GM21381 (cell line): ENCODE results near the gene GPN1.
"Not testable (repeated sequence)": the region's sequence is repeated elsewhere in the genome, so short reads cannot be mapped to it uniquely, and the experiment has no call there.

Source experiments
- ATAC-seq: cut with Tn5 transposase; IDR thresholded peaks from one replicate; pipeline ENCODE4 v1.9.1; 2021; ENCODE audit warnings: mild to moderate bottlenecking, moderate library complexity; ENCODE audit not compliant: unreplicated experiment

The GPN1 gene

DNA sequence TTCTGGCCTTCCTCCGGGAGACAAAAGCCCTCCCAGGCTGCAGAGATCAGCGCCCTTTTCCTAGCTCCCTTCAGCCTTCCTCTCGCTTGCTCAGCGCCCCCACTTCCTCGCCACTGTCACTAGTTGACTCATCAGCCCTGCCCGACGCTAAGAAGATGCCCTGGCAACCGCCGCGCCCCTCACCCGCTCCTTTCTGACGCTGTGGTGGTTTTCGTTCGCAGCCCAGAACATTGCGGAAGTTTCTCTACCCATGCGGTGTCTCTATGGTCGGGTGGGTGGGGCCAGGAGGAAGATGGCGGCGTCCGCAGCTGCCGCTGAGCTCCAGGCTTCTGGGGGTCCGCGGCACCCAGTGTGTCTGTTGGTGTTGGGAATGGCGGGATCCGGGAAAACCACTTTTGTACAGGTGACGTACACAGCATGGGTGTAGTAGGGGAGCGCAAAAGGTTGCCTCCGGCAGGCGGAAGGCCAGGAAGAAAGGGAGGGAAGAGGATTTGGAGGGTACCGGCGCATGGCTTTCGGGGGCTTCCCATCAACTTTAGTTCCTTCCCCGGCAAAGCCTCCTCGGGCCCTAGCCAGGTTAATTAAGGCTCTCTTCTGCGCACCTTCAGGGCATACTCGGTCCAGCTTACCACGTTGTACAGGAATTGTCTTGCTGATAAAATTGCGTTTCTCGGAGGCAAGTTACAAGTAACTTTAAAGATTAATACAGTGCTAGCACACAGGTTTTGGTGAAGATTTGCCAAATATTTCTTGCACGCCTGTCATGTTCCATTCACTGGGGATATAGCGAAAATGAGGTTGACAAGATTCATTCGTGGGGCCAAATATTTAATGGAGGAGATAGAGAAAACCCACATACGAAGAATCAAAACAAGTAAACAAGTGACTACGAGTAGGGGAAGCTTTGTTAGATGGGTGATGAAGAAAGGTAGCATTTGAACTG, at the start of gene GPN1, which contains the start of gene CCDC121:
GPN1 (plus strand) TSS at position 284 of the 943 bp plus-strand sequence; CDS start at position 293, 9 bp downstream.
CCDC121 (minus strand) TSS at position 246 of the 943 bp plus-strand sequence. CDS start 1,213 bp downstream, outside the sequence.
- peak; percentile 97 for ATAC-seq

DNA sequence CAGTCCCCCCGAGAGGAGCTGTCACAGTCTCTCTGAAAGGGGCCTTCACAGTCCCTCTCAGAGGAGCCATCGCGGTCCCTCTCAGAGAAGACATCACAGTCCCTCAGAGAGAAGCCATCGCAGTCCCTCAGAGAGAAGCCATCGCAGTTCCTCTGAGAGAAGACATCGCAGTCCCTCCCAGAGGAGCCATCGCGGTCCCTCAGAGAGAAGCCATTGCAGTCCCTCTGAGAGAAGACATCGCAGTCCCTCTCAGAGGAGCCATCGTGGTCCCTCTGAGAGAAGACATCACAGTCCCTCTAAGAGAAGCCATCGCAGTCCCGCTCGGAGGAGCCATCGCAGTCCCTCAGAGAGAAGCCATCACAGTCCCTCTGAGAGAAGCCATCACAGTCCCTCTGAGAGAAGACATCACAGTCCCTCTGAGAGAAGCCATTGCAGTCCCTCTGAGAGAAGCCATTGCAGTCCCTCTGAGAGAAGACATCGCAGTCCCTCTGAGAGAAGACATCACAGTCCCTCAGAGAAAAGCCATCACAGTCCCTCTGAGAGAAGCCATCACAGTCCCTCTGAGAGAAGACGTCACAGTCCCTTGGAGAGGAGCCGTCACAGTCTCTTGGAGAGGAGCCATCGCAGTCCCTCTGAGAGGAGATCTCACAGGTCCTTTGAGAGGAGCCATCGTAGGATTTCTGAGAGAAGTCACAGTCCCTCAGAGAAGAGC, 47.3 kb upstream of the GPN1 start:
- no peak for ATAC-seq

DNA sequence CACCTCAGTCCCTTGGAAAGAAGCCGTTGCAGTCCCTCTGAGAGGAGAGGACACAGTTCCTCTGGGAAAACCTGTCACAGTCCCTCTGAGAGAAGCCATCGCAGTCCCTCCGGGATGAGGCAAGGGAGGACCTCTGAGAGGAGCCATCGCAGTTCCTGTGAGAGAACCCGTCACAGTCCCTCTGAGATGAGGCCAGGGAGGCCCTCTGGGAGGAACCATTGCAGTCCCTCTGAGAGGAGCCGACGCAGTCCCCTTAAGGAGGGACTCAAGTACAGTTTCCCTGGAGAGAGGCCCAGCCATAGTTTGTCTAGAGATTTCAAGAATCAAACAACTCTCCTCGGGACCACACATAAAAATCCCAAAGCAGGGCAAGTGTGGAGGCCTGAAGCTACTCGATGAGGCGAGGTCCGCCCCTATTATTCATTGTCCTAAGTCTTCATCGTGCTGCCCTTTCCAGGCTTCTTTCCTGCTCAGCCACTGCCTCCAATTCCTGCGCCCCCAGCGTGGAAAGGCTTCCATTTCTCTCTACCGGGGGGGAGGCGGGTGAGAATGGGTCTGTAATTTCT, 46.6 kb upstream of the GPN1 start:
- ATAC-seq = no peak

DNA sequence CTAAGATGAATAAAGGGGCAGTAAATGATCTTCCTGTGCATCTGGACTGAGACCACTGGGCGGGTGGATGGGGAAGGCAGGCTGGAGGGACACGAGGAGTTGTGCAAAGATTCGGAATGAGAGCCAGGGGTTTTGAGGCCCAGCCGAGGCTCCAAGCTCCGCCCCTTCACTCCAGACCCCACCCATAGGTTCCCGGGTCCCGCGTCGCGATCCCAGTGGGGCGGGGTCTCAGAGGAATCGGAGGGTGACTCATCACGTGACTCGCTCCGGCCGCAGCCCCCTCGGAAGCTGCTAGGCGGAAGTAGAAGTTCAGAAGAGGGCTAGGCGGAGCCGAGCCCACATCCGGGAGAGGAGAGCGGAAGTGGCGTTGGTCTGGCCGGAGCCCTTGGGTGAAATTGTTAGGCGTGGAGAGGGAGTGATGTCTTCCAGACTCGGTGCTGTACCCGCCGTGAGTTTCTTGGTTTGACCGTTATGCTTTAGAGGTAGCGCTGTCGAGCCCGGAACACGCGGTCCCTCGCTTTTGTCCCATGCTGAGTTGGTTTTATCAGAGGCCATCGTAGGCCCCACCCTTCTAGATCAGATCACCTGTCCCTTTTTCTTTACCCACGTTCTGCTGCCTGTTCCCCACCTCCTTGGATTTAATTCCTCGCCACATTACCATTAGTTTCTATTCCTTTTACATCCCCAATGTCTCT, 46.0 kb upstream of the GPN1 start, which contains the start of gene ZNF512:
ZNF512 (plus strand) TSS at position 348 of the 695 bp plus-strand sequence; CDS start at position 419, 71 bp downstream.
- ATAC-seq = peak; percentile 91

DNA sequence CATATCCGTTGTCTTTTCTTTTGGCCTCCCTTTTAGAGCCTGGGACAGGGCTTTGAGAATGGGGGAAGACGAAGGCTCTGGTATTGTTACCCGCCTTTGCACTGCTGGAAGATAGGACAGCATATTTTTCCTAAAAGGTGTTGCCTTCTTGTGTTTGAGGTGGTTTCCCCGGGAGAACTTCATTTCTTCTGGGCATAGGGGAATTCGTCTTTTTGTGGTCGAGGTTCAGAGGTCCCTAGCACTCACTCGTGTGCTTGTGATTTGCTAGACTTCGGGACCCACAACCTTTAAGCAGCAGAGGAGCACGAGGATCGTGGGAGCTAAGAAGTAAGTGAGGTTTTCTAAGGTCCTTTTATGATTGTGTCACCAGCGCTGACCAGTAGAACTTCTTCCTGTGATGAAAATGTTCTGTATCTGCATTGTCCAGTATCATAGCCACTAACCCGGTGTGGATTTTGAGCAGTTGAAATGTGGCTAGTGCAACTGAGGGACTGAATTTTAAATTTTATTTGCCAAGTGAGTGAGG, 45.4 kb upstream of the GPN1 start:
- ATAC-seq = no peak

DNA sequence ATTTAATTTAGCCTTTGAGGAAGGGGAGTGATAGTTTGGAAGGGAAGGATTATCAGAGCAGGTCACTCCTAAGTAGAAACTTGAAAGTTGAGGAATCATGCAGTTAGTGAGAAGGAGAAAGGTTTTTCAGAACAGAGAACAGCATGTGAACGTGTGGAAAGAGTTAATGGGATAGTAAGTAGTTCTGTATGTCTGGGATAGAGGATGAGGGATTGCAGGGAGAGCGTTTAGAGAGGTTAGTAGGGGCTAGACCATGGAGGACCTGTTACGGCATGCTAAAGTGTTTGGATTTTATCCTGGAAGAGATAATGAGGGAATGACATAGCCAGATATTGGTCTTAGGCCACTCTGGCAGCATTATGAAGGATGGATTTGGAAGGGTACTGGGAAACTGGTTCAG, 44.3 kb upstream of the GPN1 start:
- ATAC-seq = no peak

DNA sequence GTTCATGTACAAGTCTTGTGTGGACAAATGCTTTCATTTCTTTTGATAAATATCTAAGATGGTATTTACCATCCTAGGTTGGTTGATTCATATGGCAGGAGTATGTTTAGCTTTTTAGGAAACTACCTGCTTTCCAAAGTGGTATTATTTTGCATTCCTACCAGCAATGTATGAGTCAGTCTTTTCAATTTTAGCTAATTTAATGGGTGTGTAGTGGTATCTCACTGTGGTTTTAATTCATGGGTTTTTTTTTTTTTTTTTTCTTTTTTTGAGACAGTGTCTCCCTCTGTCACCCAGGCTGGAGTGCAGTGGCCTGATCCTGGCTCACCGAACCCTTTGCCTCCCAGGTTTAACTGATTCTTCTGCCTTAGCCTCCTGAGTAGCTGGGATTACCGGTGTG, 41.8 kb upstream of the GPN1 start:
- ATAC-seq = no peak

DNA sequence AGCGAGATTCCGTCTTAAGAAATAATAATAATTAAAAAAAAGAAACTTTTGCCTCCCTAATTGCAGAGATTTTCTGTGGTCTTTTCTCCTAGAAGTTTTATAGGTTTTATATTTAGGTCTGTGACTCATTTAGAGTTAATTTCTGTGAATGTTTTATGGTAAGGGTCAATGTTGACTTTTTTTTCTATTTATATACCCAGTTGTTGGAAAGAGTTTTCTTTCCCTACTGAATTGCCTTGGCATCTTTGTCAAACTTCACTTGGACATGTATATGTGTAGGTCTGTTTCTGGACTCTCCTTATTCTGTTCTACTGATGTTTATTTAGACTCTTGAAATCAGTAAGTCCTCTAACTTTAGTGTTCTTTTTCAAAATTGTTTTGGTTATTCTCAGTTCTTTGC, 40.5 kb upstream of the GPN1 start:
- no peak for ATAC-seq

DNA sequence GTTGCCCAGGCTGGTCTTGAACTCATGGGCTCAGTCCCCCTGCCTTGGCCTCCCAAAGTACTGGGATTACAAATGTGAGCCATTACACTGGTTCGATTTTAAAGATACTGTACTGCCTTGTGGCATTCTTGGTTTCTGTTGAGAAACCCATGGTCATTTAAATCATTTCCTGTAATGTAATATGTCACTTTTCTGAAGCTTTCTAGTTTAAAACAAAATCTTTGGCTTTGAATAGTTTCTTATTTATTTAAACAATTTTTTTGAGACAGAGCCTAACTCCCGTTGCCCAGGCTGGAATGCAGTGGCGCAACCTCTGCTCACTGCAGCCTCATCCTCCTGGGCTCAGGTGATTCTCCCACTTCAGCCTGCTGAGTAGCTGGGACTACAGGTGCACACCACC, 37.1 kb upstream of the GPN1 start:
- ATAC-seq = no peak

DNA sequence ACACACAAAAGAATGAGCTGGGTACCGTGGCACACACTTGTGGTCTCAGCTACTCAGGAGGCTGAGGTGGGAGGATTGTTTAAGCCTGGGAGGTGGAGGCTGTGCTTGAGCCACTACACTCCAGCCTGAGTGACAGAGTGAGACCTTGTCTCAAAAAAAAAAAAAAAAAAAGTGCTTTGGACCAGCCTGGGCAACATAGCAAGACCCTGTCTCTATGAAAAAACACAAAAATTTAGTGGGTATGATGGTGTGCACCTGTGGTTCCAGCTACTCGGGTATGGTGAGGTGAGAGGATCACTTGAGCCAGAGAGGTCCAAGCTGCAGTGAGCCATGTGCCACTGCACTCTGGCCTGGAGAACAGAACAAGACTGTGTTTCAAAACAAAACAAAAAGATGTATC, 35.6 kb upstream of the GPN1 start:
- ATAC-seq = no peak

DNA sequence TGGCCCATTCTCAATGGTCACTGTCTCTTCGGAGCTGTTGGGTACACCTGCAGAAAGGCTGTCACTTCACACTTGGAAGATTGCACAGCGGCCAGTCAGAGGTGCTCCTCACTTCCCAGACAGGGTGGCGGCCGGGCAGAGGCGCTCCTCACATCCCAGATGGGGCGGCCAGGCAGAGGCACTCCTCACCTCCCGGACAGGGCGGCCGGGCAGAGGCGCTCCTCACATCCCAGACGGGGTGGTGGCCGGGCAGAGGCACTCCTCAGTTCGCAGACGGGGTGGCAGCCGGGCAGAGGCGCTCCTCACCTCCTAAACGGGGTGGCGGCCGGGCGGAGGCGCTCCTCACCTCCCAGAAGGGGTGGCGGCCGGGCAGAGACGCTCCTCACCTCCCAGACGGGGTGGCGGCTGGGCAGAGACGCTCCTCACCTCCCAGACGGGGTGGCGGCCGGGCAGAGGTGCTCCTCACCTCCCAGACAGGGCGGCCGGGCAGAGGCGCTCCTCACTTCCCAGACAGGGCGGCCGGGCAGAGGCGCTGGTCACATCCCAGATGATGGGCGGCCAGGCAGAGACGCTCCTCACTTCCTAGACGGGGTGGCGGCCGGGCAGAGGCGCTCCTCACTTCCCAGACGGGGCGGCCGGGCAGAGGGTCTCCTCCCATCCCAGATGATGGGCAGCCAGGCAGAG, 34.7 kb upstream of the GPN1 start:
- not testable (repeated sequence) for ATAC-seq

DNA sequence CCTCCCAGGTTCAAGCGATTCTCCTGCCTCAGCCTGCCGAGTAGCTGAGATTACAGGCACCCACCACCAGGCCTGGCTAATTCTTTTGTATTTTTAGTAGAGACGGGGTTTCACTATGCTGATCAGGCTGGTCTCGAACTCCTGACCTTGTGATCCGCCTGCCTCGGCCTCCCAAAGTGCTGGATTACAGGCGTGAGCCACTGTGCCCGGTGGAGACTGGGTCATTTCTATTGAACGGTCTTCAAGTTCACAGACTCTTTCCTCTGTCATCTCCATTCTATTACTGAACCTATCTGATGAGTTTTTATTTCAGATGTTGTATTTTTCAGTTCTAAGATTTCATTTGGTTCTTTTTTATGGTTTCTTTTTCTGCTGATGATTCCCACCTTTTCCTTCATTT, 33.4 kb upstream of the GPN1 start:
- ATAC-seq = not testable (repeated sequence)

DNA sequence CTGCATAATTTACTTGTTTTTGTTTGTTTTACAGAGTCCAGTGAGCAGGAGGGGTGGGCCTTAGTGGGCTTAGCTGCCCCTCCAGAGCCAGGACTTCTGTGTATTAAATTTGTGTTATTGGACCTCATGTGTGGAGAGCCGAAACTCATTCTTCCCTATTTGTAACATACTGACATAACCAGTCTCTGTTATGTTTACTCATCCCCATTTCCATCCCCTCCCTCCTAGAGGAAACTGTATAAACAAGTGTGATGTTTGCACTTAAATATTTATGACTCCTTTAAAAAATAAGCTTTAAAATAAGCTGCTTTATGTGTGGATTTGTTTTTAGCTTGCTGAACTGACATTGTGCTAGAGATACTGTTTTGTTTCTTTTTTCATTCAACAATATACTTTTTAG, 32.2 kb upstream of the GPN1 start:
- no peak for ATAC-seq

DNA sequence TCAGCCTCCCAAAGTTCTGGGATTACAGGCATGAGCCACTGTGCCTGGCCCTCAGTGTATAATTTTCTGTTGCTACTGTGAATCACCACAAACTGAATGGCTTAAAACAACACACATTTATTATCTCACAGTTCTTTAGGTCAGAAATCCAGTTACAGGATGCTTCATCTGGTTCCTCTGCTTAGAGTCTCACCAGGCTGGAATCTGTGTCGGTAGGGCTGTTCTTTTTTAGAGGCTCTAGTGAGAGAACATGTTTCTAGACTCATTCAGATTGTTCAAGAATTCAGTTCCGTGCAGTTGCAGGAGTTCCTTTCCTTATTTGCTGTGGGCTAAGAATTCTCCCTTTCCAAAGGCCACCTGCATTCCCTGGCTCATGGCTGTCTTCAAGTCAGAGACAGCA, 22.2 kb upstream of the GPN1 start:
- ATAC-seq = no peak

DNA sequence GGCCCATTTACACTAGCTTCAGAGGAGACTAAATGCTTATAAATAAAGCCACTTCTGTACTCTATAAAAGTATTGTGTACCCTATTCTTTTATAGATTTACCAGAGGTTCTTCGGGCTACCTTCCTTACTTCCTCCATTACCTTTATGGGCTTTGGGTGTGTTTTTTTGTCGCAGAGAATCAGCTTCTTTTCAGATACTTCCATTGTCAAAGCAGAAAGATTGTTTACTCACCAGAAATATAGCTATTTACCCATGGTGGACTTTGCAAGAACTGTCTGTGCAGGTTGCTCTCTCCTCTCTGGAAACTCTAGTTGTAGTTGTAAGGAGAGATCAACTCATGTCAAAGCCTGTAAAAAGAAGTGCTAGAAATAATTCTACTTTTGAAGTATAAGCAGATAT, 14.9 kb upstream of the GPN1 start:
- ATAC-seq = no peak

DNA sequence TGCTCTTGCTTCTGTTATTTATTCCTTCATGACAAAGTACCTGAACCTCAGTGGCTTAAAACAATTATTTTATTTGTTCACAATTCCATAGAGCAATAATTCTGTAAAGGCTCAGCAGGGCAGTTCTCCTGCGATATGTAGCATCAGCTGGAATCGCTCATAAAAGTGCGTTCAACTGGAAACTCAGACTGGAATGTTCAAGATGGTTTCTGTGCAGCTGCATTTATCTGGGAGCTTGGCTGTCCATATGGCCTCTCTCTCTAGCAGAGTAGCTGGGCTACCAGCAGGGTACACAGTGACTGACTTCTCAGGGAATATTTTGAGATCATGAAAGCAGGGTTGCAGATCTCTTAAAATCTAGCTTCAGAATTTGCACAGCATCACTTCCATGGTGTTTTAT, 13.5 kb upstream of the GPN1 start:
- no peak for ATAC-seq

DNA sequence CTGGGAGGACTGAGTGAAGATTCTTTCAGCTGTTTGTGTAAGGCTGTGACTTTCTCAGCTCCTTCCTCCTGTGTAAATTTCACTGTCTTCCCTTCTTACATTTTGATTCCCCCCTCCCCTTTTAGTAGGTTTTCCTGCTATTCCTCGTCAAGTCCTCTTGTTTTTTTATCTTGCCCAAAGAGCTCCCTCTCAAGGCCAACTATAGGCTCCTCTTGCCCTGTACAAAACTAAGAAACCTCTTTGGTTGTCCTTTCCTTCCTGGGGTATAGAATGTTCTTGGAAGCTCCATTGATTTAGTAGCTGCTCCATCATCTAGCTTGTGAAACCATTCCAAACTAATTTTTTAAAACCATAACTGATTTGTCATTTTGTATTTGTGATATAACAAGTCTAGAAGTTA, 7.3 kb upstream of the GPN1 start:
- ATAC-seq = no peak

DNA sequence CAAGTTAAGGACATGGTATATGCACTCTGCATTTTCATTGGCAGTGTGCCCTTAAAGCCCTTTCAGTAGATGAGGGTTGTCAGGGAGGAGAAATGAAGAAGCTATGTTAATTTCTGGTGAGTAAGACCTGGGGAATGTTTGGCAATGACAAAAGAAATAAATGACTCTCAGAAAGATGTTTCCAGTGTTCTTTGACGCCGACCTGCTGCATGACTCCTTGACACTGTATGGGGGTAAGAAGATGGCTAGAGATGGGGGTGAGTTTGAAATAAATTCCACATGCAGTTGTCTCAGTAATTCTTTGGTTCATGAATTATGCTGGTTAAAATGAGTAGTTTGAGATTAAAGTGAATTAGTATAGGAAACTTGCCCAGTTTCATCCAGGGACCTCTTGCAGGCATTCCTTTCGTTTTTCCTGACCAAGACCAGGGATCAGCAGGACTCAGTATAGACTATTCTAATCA, 5.9 kb upstream of the GPN1 start:
- ATAC-seq = no peak

DNA sequence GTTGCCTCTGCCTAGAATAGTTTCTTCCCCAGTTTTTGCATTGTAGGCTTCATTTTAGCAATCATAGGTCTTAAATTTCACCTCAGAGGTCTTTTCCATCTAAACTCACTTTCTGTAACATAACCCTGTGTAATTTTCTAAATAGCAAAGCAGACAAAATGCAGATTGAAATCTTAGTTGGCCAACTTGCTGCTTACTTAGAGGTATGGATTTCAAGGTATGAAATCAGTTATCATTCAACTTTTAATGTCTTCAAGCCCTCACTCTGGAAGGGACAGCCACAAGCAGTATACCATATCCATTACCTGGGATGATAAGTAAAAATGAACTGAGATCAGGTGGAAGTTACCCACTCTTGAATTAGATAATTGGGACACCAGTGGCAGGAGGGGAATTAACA, 3.9 kb upstream of the GPN1 start:
- ATAC-seq = no peak

DNA sequence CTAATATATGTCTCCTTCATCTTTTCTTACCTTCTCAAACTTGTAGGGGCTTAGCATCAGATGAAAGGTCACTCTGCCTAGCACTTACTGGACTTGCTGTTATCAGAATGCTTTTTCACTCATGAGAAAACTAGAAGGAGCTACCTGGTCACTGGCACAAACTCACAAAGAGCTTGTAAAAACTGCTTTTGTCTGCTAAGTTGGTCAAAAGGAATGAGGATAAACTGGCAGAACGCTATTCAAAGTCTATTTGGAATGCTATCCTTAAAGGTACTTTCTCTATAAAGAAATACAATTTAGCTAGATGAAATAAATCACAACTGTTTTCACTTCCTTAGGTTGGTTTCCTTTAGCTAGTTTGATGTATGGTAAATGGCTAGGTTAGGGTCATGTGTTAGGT, 2.5 kb upstream of the GPN1 start:
- not testable (repeated sequence) for ATAC-seq
